ENCODE results near the gene RBL1. TPM values are rescaled to one million over a fixed set of nuclear protein-coding genes. Genes with fewer than 3 reads are reported as not detected.

Gene RBL1
- total RNA-seq, 1 experiment from 2014 or later = 35.9 TPM

DNA sequence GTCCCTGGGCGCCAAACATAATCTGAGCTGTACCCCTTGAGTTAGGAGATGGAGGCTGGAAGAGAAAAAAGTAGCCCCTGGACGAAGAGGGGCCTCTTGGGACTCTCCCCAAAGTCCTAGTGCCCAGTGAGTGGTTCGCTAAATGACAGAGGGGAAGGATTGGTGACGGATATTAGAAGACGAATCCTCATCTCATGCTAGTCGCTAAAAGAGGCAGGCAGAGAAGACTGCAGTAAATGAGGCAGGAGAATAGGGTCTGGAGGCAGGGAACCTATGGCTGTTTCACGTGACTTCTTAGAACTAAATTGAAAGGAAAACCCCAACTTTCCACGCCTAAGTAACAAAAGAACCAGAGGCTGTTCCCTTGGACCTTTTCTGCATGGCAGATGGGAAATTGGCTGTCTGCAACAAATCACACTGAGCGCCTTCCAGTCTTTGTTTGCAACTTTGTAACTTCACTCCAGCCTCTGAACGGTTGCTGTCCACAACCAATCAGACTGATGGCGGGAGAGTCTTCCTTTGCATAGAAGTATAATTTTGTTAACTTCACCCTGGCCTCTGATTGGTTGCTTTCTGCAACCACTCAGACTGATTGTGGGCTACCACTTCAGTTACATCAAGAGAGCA, 731 bp upstream of the RBL1 start:
- peaks cover 20% of the 10 kb centered on the region for H3K4me1 Mint-ChIP-seq (ENCODE audit: low read depth, unreplicated experiment)
- POLR2A ChIA-PET = interaction anchor here (0.5 to 2.3 kb wide), 3 partner anchors 82 to 1263 kb away, joined by 3 to 38 read pairs (median 5); partner anchors contain the start of genes MROH8 and RPN2
- no TSS peak for BruUV-seq (replicated peaks)
- CTCF ChIA-PET = interaction anchor here (0.6 to 1.8 kb wide), 5 partner anchors 55 to 99 kb away, joined by 3 to 9 read pairs (median 7); partner anchors contain the start of genes MROH8 and RPN2
- H3K27ac Mint-ChIP-seq (ENCODE audit: unreplicated experiment) = peak overlapping the region; percentile 95
- no peaks in the 10 kb centered on the region for H3K27me3 ChIP-seq (replicated peaks; ENCODE audit: control insufficient read depth, insufficient read depth, low read length)
- peaks cover 26% of the 10 kb centered on the region for H3K36me3 Mint-ChIP-seq (ENCODE audit: insufficient read depth, unreplicated experiment)
- intact Hi-C loops (cut with micrococcal nuclease; ENCODE audit: unreplicated experiment) = no loop called here
- H3K4me3 Mint-ChIP-seq (ENCODE audit: unreplicated experiment) = peak overlapping the region; percentile 91
- peaks cover 12% of the 10 kb centered on the region for H3K4me1 ChIP-seq
- DNase-seq = peak in 1 of 2 experiments; percentile 29
- no peaks in the 10 kb centered on the region for H3K27me3 Mint-ChIP-seq (ENCODE audit: insufficient read depth, unreplicated experiment)
- peak overlapping the region; percentile 75 for H3K4me3 ChIP-seq (ENCODE audit: low read depth, low read length)
- H3K36me3 ChIP-seq (ENCODE audit: control insufficient read depth, insufficient read depth, low read length) = peaks cover 3% of the 10 kb centered on the region; the same call in 1 of the 2 replicates
- TF ChIP-seq, protein P1, sequence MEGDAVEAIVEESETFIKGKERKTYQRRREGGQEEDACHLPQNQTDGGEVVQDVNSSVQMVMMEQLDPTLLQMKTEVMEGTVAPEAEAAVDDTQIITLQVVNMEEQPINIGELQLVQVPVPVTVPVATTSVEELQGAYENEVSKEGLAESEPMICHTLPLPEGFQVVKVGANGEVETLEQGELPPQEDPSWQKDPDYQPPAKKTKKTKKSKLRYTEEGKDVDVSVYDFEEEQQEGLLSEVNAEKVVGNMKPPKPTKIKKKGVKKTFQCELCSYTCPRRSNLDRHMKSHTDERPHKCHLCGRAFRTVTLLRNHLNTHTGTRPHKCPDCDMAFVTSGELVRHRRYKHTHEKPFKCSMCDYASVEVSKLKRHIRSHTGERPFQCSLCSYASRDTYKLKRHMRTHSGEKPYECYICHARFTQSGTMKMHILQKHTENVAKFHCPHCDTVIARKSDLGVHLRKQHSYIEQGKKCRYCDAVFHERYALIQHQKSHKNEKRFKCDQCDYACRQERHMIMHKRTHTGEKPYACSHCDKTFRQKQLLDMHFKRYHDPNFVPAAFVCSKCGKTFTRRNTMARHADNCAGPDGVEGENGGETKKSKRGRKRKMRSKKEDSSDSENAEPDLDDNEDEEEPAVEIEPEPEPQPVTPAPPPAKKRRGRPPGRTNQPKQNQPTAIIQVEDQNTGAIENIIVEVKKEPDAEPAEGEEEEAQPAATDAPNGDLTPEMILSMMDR (IDR thresholded peaks at IDR 0.05; ENCODE audit: insufficient read depth in 1 of 2, low read depth in 1 of 2, low read length in 1 of 2, severe bottlenecking in 1 of 2, unreplicated experiment in 1 of 2) = peak in 1 of 2 experiments; percentile 6
- no peaks in the 10 kb centered on the region for H3K9me3 Mint-ChIP-seq (ENCODE audit: unreplicated experiment)
- no peaks in the 10 kb centered on the region for H3K9me3 ChIP-seq

DNA sequence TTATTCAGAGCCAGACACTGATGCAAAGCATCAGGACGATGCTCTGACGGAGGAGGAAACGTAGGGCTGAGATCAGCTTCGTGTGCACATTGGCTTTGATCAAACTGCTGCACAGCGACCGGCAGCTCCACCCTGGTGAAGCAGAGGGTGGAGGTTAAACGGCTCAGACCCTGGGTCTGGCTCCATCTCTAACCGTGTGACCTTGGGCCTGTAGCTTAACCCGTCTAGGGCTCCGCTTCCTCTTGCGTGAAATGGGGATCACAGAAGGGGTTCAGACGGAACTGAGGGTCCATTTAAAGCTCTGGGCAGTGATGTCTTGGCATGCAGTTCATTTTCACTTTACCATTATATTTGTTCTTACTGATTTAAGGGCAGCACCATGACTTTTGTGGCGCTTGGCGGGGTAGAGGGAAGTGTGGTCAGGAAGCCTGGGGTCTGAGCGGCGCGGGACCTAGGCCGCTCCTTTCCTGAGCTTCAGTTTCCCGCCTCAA, 644 bp downstream of the RBL1 start:
- H3K4me3 ChIP-seq (ENCODE audit: low read depth, low read length) = peak overlapping the region; percentile 75
- peaks cover 12% of the 10 kb centered on the region for H3K4me1 ChIP-seq
- H3K36me3 ChIP-seq (ENCODE audit: control insufficient read depth, insufficient read depth, low read length) = peaks cover 3% of the 10 kb centered on the region; the same call in 1 of the 2 replicates
- peak overlapping the region; percentile 95 for H3K27ac Mint-ChIP-seq (ENCODE audit: unreplicated experiment)
- H3K27me3 ChIP-seq (replicated peaks; ENCODE audit: control insufficient read depth, insufficient read depth, low read length) = no peaks in the 10 kb centered on the region
- H3K27me3 Mint-ChIP-seq (ENCODE audit: insufficient read depth, unreplicated experiment) = no peaks in the 10 kb centered on the region
- POLR2A ChIA-PET = interaction anchor here (0.5 to 2.3 kb wide), 2 partner anchors 68 to 84 kb away, joined by 4 to 38 read pairs; partner anchors contain the start of genes MROH8 and RPN2
- peak overlapping the region; percentile 91 for H3K4me3 Mint-ChIP-seq (ENCODE audit: unreplicated experiment)
- intact Hi-C loops (cut with micrococcal nuclease; ENCODE audit: unreplicated experiment) = loop anchor here (1.0 kb wide), 1 partner anchor 83 kb away; no protein-coding TSS in a partner anchor
- TF ChIP-seq, protein P1 (IDR thresholded peaks at IDR 0.05; ENCODE audit: insufficient read depth in 1 of 2, low read depth in 1 of 2, low read length in 1 of 2, severe bottlenecking in 1 of 2, unreplicated experiment in 1 of 2) = no peak
- BruUV-seq (replicated peaks) = no TSS peak
- no peaks in the 10 kb centered on the region for H3K9me3 Mint-ChIP-seq (ENCODE audit: unreplicated experiment)
- peaks cover 20% of the 10 kb centered on the region for H3K4me1 Mint-ChIP-seq (ENCODE audit: low read depth, unreplicated experiment)
- peak in 1 of 2 experiments; percentile 58 for DNase-seq
- CTCF ChIA-PET = interaction anchor here (0.7 to 1.8 kb wide), 5 partner anchors 80 to 100 kb away, joined by 3 to 9 read pairs (median 6); partner anchors contain the start of genes MROH8 and RPN2
- peaks cover 35% of the 10 kb centered on the region for H3K36me3 Mint-ChIP-seq (ENCODE audit: insufficient read depth, unreplicated experiment)
- no peaks in the 10 kb centered on the region for H3K9me3 ChIP-seq

DNA sequence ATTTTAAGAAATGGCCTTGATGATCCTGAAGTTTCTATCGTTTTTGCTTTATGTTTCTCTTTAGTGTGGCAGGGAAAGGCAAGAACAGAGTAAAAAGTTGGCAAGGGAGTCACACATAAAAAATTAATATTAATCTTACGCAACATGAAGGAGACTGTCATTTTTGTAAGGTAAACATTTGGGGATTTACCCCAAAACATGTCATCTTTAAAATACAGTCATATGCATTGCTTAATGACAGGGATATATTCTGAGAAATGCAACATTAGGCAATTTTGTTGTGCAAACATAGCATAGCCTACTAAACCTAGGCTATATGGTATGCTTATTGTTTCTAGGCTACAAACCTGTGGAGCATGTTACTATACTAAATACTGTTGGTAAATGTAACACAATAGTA, 5.4 kb downstream of the RBL1 start:
- H3K4me3 Mint-ChIP-seq (ENCODE audit: unreplicated experiment) = no peak overlapping the region
- H3K9me3 ChIP-seq = no peaks in the 10 kb centered on the region
- no peaks in the 10 kb centered on the region for H3K27me3 ChIP-seq (replicated peaks; ENCODE audit: control insufficient read depth, insufficient read depth, low read length)
- intact Hi-C loops (cut with micrococcal nuclease; ENCODE audit: unreplicated experiment) = no loop called here
- H3K4me1 ChIP-seq = peaks cover 7% of the 10 kb centered on the region; the same call in 1 of the 2 replicates
- CTCF ChIA-PET = no interaction called here
- POLR2A ChIA-PET = no interaction called here
- peaks cover 5% of the 10 kb centered on the region for H3K36me3 ChIP-seq (ENCODE audit: control insufficient read depth, insufficient read depth, low read length)
- peaks cover 13% of the 10 kb centered on the region for H3K4me1 Mint-ChIP-seq (ENCODE audit: low read depth, unreplicated experiment)
- DNase-seq = no peak
- H3K27ac Mint-ChIP-seq (ENCODE audit: unreplicated experiment) = no peak overlapping the region
- peaks cover 59% of the 10 kb centered on the region for H3K36me3 Mint-ChIP-seq (ENCODE audit: insufficient read depth, unreplicated experiment)
- TF ChIP-seq, protein P1 (IDR thresholded peaks at IDR 0.05; ENCODE audit: insufficient read depth in 1 of 2, low read depth in 1 of 2, low read length in 1 of 2, severe bottlenecking in 1 of 2, unreplicated experiment in 1 of 2) = no peak
- no TSS peak for BruUV-seq (replicated peaks)
- H3K4me3 ChIP-seq (ENCODE audit: low read depth, low read length) = no peak overlapping the region
- H3K9me3 Mint-ChIP-seq (ENCODE audit: unreplicated experiment) = no peaks in the 10 kb centered on the region
- no peaks in the 10 kb centered on the region for H3K27me3 Mint-ChIP-seq (ENCODE audit: insufficient read depth, unreplicated experiment)
